Stimulated activated naive CD8-positive, alpha-beta T cell treated with anti-CD3 and anti-CD28 coated beads, Interleukin-15, amount 100 ng/mL, for 72 hours (primary cell): Measurements from ENCODE around the gene TLE1.

ENCODE experiments used
- ATAC-seq: fragments of 150-1000 bp; cut with Tn5 transposase; 2 replicates; pipeline ENCODE4 v1.10.0; 2021; ENCODE audit warnings: mild to moderate bottlenecking, moderate library complexity
- DNase-seq, 2 donors: peaks; one replicate each; pipeline ENCODE4 v3.0.0; 2021 to 2022
- H3K27ac Mint-ChIP-seq, 2 donors: one replicate each; pipeline ENCODE4 v1.8.0; 2022; ENCODE audit warnings: mild to moderate bottlenecking in 2 of 2, mixed read lengths in 2 of 2, moderate library complexity in 2 of 2
- H3K27me3 Mint-ChIP-seq: one replicate; pipeline ENCODE4 v1.8.0; 2022; ENCODE audit warnings: mixed read lengths
- H3K4me1 Mint-ChIP-seq: one replicate; pipeline ENCODE4 v1.8.0; 2022; ENCODE audit warnings: mild to moderate bottlenecking, mixed read lengths
- H3K4me3 Mint-ChIP-seq, 2 donors: one replicate each; pipeline ENCODE4 v1.8.0; 2022; ENCODE audit warnings: mild to moderate bottlenecking in 2 of 2, mixed read lengths in 2 of 2, moderate library complexity in 1 of 2
- H3K9me3 Mint-ChIP-seq, 2 donors: one replicate each; pipeline ENCODE4 v1.8.0; 2022; ENCODE audit warnings: mixed read lengths in 2 of 2

TLE1 gene

GRCh38 chr9:81622471-81623255 is 66.7 kb downstream of the TLE1 start:
- Mint-ChIP-seq H3K27me3 (peaks cover 5% of the 10 kb centered on the region), H3K4me1 (peaks cover 16% of the 10 kb centered on the region), H3K27ac (no peak overlapping the region), H3K9me3 (no peaks in the 10 kb centered on the region), H3K4me3 (no peak overlapping the region)
- DNase-seq (no peak), ATAC-seq (no peak)

- Mint-ChIP-seq H3K9me3 (no peaks in the 10 kb centered on the region), H3K4me3 (no peak overlapping the region), H3K27ac (no peak overlapping the region), H3K4me1 (peaks cover 16% of the 10 kb centered on the region), H3K27me3 (peaks cover 5% of the 10 kb centered on the region)
- DNase-seq = no peak
- no peak for ATAC-seq
These were observed 67.5 kb downstream of the TLE1 start for GRCh38 chr9:81621785-81622259.

GRCh38 chr9:81621118-81621517 is 68.2 kb downstream of the TLE1 start:
- DNase-seq (no peak), ATAC-seq (no peak)
- Mint-ChIP-seq H3K27ac (no peak overlapping the region), H3K9me3 (no peaks in the 10 kb centered on the region), H3K27me3 (peaks cover 5% of the 10 kb centered on the region), H3K4me1 (peaks cover 16% of the 10 kb centered on the region), H3K4me3 (no peak overlapping the region)

GRCh38 chr9:81620002-81620390 is 69.4 kb downstream of the TLE1 start:
- peak; percentile 4 to 58 for DNase-seq
- Mint-ChIP-seq H3K4me1 (peaks cover 16% of the 10 kb centered on the region), H3K27me3 (peaks cover 5% of the 10 kb centered on the region), H3K4me3 (peak overlapping the region in 1 of 2 donors; percentile 25), H3K27ac (peak overlapping the region in 1 of 2 donors; percentile 62), H3K9me3 (no peaks in the 10 kb centered on the region)
- ATAC-seq = peak; percentile 93

GRCh38 chr9:81619353-81620001 is 69.9 kb downstream of the TLE1 start:
- peak; percentile 65 for ATAC-seq
- Mint-ChIP-seq H3K4me3 (peak overlapping the region in 1 of 2 donors; percentile 25), H3K9me3 (no peaks in the 10 kb centered on the region), H3K4me1 (peaks cover 16% of the 10 kb centered on the region), H3K27ac (peak overlapping the region in 1 of 2 donors; percentile 62), H3K27me3 (peaks cover 5% of the 10 kb centered on the region)
- no peak for DNase-seq

- DNase-seq (no peak), ATAC-seq (no peak)
- H3K4me3 Mint-ChIP-seq = no peak overlapping the region
- peaks cover 16% of the 10 kb centered on the region for H3K4me1 Mint-ChIP-seq
- peaks cover 2% of the 10 kb centered on the region for H3K27me3 Mint-ChIP-seq
- H3K9me3 Mint-ChIP-seq = no peaks in the 10 kb centered on the region
- H3K27ac Mint-ChIP-seq = no peak overlapping the region
These were observed 70.4 kb downstream of the TLE1 start for GRCh38 chr9:81618923-81619322.

GRCh38 chr9:81616141-81616540 is 73.2 kb downstream of the TLE1 start:
- Mint-ChIP-seq H3K9me3 (no peaks in the 10 kb centered on the region), H3K4me3 (no peak overlapping the region), H3K4me1 (peaks cover 16% of the 10 kb centered on the region), H3K27me3 (no peaks in the 10 kb centered on the region), H3K27ac (no peak overlapping the region)
- ATAC-seq (no peak), DNase-seq (no peak)

GRCh38 chr9:81614335-81614734 is 75.0 kb downstream of the TLE1 start:
- Mint-ChIP-seq H3K9me3 (no peaks in the 10 kb centered on the region), H3K4me3 (no peak overlapping the region), H3K27ac (no peak overlapping the region), H3K4me1 (peaks cover 13% of the 10 kb centered on the region), H3K27me3 (no peaks in the 10 kb centered on the region)
- no peak for DNase-seq
- ATAC-seq = no peak

- Mint-ChIP-seq H3K4me1 (peaks cover 9% of the 10 kb centered on the region), H3K27me3 (no peaks in the 10 kb centered on the region), H3K27ac (peak overlapping the region in 1 of 2 donors; percentile 34), H3K9me3 (no peaks in the 10 kb centered on the region), H3K4me3 (no peak overlapping the region)
- ATAC-seq (no peak), DNase-seq (no peak)
These were observed 76.1 kb downstream of the TLE1 start for GRCh38 chr9:81613002-81613812.

GRCh38 chr9:81611664-81612063 is 77.7 kb downstream of the TLE1 start:
- no peak overlapping the region for H3K27ac Mint-ChIP-seq
- DNase-seq (no peak), ATAC-seq (no peak)
- no peaks in the 10 kb centered on the region for H3K27me3 Mint-ChIP-seq
- H3K9me3 Mint-ChIP-seq = no peaks in the 10 kb centered on the region
- peaks cover 9% of the 10 kb centered on the region for H3K4me1 Mint-ChIP-seq
- no peak overlapping the region for H3K4me3 Mint-ChIP-seq

GRCh38 chr9:81610740-81611107 is 78.6 kb downstream of the TLE1 start:
- H3K27me3 Mint-ChIP-seq = no peaks in the 10 kb centered on the region
- H3K4me1 Mint-ChIP-seq = peaks cover 9% of the 10 kb centered on the region
- H3K27ac Mint-ChIP-seq = no peak overlapping the region
- H3K9me3 Mint-ChIP-seq = no peaks in the 10 kb centered on the region
- DNase-seq (no peak), ATAC-seq (no peak)
- no peak overlapping the region for H3K4me3 Mint-ChIP-seq

- DNase-seq = no peak
- H3K27ac Mint-ChIP-seq = no peak overlapping the region
- no peaks in the 10 kb centered on the region for H3K9me3 Mint-ChIP-seq
- H3K27me3 Mint-ChIP-seq = no peaks in the 10 kb centered on the region
- ATAC-seq = no peak
- peaks cover 9% of the 10 kb centered on the region for H3K4me1 Mint-ChIP-seq
- H3K4me3 Mint-ChIP-seq = no peak overlapping the region
These were observed 79.3 kb downstream of the TLE1 start for GRCh38 chr9:81609782-81610739.

- Mint-ChIP-seq H3K27ac (no peak overlapping the region), H3K4me3 (no peak overlapping the region), H3K27me3 (no peaks in the 10 kb centered on the region), H3K4me1 (peaks cover 9% of the 10 kb centered on the region), H3K9me3 (no peaks in the 10 kb centered on the region)
- DNase-seq (no peak), ATAC-seq (no peak)
These were observed 81.1 kb downstream of the TLE1 start for GRCh38 chr9:81608289-81608657.

GRCh38 chr9:81607593-81608288 is 81.6 kb downstream of the TLE1 start:
- Mint-ChIP-seq H3K4me1 (peaks cover 9% of the 10 kb centered on the region), H3K27ac (no peak overlapping the region), H3K27me3 (no peaks in the 10 kb centered on the region), H3K4me3 (no peak overlapping the region), H3K9me3 (no peaks in the 10 kb centered on the region)
- DNase-seq = no peak
- no peak for ATAC-seq
